GM13976 (cell line): ENCODE data around the gene ING2.

ENCODE experiments used
- DNase-seq: peaks from one replicate; pipeline ENCODE4 v3.0.0; 2012; ENCODE audit warnings: low spot score
- in situ Hi-C: fragments of 300-500 bp; cut with MboI; formaldehyde crosslinking; loops from one replicate; pipeline ENCODE4 v1.12.0; 2022; ENCODE audit warnings: low sequenced_read_pairs, mixed read lengths, inconsistent platforms; ENCODE audit not compliant: unreplicated experiment
- TF ChIP-seq, protein P1 (sequence below): IDR thresholded peaks from 2 replicates; pipeline ENCODE4 v1.5.1; 2012; ENCODE audit warnings: borderline replicate concordance, mild to moderate bottlenecking; ENCODE audit not compliant: insufficient read depth; ENCODE audit errors: extremely low read depth, missing control alignments, control extremely low read depth

ING2 gene

DNA sequence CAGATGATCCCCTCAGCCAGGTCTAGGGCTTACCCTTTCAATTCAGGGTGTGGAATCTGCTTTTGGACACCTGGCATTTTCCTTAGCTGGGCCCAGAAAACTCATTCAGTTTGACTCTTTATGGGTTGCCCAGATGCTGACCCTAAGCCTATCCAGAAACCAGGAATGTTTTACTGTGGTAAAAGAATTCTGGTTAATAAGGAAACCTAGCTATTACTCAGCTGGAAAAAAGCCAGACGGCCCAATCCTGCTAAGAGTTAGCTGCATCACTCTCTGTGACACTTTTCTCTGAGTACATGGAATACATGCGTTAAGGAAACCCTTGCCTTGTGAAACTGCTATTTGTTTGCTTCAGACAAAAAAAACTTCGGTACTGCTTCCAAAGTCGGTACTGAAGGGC lies 28.0 kb downstream of the ING2 start:
- DNase-seq: no peak
- in situ Hi-C loops: no loop called here
- TF ChIP-seq, protein P1, sequence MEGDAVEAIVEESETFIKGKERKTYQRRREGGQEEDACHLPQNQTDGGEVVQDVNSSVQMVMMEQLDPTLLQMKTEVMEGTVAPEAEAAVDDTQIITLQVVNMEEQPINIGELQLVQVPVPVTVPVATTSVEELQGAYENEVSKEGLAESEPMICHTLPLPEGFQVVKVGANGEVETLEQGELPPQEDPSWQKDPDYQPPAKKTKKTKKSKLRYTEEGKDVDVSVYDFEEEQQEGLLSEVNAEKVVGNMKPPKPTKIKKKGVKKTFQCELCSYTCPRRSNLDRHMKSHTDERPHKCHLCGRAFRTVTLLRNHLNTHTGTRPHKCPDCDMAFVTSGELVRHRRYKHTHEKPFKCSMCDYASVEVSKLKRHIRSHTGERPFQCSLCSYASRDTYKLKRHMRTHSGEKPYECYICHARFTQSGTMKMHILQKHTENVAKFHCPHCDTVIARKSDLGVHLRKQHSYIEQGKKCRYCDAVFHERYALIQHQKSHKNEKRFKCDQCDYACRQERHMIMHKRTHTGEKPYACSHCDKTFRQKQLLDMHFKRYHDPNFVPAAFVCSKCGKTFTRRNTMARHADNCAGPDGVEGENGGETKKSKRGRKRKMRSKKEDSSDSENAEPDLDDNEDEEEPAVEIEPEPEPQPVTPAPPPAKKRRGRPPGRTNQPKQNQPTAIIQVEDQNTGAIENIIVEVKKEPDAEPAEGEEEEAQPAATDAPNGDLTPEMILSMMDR: no peak

DNA sequence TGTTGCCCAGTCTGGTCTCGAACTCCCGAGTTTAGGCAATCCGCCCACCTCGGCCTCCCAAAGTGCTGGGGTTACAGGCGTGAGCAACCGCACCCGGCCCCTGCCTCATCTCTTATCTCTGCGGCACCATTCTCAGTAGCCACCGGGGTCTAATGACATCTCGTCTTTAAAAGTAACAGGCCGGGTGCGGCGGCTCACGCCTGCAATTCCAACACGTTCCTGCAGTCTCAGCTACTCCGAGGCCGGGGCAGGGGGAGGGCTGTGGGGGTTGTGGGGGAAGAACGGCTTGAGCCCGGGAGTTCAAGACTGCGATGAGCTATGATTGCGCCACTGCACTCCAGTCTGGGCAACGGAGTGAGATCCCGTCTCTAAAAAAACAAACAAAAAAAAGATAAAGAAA lies 28.8 kb downstream of the ING2 start:
- in situ Hi-C loops: no loop called here

DNA sequence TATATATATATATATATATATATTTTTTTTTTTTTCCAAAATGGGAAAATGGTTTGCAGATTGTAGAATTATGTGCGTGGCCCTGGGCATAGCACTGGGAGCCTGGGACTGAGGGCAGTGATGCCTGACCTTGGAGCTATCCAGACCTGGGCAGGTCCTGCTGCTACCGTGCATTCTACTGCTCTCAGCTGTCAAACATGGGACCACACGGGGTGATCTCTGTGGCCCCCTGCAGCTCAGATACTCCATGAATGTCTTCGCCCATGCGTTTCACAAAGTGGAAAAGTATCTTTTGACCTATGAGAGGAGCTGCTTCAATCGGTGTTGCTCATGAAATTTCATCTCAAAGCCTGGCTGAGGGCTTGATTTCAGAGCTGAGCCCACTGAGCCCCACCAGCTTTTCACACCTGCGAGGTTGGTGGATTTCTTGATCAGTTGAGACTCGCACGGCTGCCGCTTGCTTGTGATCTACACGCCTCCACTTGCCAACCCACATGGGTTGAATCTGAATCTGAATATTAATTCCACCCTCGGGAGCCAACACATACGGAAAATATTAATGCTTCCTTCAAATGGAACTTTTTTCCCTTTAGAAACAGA lies 35.7 kb downstream of the ING2 start:
- TF ChIP-seq, protein P1: no peak
- in situ Hi-C loops: no loop called here
- no peak for DNase-seq

More for the DNA sequence above, 28.8 kb downstream of the ING2 start:
- DNase-seq: no peak
- TF ChIP-seq, protein P1: no peak

DNA sequence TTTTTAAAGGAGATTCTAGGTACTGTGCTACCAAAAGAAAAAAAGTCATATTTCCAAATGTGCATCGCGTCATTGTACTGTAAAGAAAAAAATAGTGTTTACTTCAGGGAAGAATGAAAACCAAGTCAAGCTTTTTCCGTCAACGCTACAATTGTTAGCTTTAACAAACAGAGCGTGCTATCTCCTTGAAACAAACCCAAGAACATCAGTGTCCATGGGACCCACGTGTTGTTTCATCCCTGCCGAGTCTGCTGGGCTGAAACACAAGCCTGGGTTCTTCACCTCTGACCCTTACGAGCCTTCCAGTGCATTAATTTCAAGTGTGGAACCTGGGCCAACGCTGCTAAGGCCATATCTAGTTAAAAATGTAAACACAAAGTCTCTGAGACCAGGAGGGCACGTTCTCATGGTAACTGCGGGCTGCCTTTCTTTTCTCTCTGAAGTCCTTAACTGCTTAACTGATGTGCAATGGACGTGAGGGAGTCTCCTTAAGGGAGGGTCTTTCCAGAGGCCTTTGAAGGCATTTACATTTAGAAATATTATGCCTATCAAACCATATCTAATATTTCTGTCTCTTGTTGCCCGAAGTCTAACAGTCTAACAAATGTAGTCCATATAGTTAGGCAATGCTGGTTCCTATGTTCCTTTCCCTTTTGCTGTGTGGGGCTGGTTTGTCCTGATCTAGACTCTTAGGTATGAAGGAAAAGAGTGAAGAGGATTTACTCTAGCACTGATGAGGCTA lies 36.3 kb downstream of the ING2 start:
- in situ Hi-C loops: no loop called here
- TF ChIP-seq, protein P1: no peak
- DNase-seq: no peak

DNA sequence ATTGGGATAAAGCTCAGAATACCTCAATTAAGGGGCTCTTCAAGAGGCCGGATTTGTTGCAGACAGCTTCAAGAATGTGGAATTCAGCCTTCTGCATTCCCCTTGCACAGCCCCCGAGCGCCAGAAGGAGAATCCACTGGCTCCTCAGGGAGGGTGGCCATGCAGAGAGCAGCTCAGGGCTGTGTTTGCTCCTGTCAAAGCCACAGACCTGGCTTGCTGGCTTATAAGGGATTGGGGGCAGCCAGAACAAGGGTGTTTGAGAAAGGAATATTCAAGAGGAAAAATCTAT lies 36.8 kb downstream of the ING2 start:
- TF ChIP-seq, protein P1: no peak
- DNase-seq: no peak
- in situ Hi-C loops: no loop called here

DNA sequence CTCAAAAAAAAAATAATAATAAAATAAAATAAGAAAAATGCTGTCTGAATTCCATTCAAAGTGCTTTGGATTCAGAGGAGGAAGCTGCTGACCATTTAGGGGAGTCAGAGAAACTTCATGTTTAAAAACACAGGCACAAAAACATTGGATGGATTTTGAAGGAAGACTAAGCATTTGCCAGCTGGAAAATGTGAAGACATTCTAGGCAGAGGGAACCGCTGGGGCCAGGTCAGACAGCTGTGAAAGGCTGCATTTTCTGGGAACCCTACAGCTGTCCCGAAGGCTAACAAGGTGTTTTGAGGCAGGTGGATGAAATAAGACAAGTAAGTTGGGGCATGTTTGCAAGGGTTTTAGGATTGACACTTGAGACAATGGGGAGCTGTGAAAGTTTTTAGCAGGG lies 38.6 kb downstream of the ING2 start:
- in situ Hi-C loops: no loop called here
- DNase-seq: no peak
- TF ChIP-seq, protein P1: no peak
